ENCODE data around the gene PCDHA2. TPM values are rescaled to one million over a fixed set of nuclear protein-coding genes. Genes with fewer than 3 reads are reported as not detected.
A peak's percentile ranks its signal among the peaks of the same experiment; 100 is the strongest.

The PCDHA2 gene
- total RNA-seq (2021; fragmentation: NEBNext Ultra II Directional; extraction: Animal tissue kit (Norgen Biotek cat#: 25700)) = under 1 TPM in 1 of 6 experiments, not detected in 5; 0.13 TPM
- long read RNA-seq = 0 reads

- peaks cover 20% of the 10 kb centered on the region; the same call in 1 of the 2 replicates for H3K9me3 Mint-ChIP-seq
- 0 out of 2 replicates have a peak, but pooled peaks have one; percentile 12 for TF ChIP-seq CTCF (IDR thresholded peaks at IDR 0.05)
- no peak within 1 kb of the TSS for H3K27ac Mint-ChIP-seq
Observed at GRCh38 chr5:140794595-140795258, at the start of gene PCDHA2. Gene PCDHA2, plus strand, starts transcription at chr5:140794852.

DNA sequence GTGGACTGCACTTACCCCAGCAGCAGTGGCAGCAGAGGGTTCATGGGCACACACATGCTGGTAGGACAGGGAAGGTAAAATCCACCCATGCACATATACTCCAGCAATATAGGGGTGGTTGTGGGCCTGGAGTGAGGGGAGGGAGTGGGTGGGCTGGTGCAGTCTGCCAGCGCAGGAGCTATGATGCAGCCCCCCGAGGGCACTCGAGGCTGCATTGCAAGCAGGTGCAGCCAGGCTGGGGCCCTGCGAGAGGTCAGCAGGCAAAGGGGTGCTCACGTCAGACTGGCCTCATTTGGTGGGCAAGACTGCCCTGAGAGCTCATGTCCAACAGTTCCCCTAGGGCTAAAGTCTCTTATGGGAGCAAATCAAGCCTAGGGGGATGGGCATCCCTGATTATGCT, 41.1 kb upstream of the PCDHA2 start:
- no peak for TF ChIP-seq CTCF (IDR thresholded peaks at IDR 0.05)
- Mint-ChIP-seq H3K27ac (no peak overlapping the region), H3K9me3 (peaks cover 89% of the 10 kb centered on the region), H3K4me3 (no peak overlapping the region), H3K36me3 (ENCODE audit: low read depth) (peaks cover 6% of the 10 kb centered on the region), H3K27me3 (ENCODE audit: insufficient read depth) (peaks cover 1% of the 10 kb centered on the region), H3K4me1 (ENCODE audit: low read depth) (no peaks in the 10 kb centered on the region)
- DNase-seq = no peak

More at GRCh38 chr5:140794595-140795258, at the start of gene PCDHA2:
- H3K27me3 Mint-ChIP-seq (ENCODE audit: insufficient read depth) = no peaks in the 10 kb centered on the region
- H3K4me3 Mint-ChIP-seq = peak within 1 kb of the TSS; percentile 81; the same call in 1 of the 2 replicates
- no peak for DNase-seq
- no peaks in the 10 kb centered on the region for H3K36me3 Mint-ChIP-seq (ENCODE audit: low read depth)
- H3K4me1 Mint-ChIP-seq (ENCODE audit: low read depth) = no peaks in the 10 kb centered on the region

GRCh38 chr5:140764177-140764973, 30.3 kb upstream of the PCDHA2 start:
- H3K4me3 Mint-ChIP-seq = no peak overlapping the region
- no peak for DNase-seq
- no peak for TF ChIP-seq CTCF (IDR thresholded peaks at IDR 0.05)
- H3K4me1 Mint-ChIP-seq (ENCODE audit: low read depth) = no peaks in the 10 kb centered on the region
- peaks cover 40% of the 10 kb centered on the region for H3K36me3 Mint-ChIP-seq (ENCODE audit: low read depth)
- no peaks in the 10 kb centered on the region for H3K27me3 Mint-ChIP-seq (ENCODE audit: insufficient read depth)
- peaks cover 90% of the 10 kb centered on the region for H3K9me3 Mint-ChIP-seq
- H3K27ac Mint-ChIP-seq = no peak overlapping the region

- H3K4me3 Mint-ChIP-seq = no peak overlapping the region
- H3K36me3 Mint-ChIP-seq (ENCODE audit: low read depth) = peaks cover 39% of the 10 kb centered on the region
- DNase-seq = no peak
- no peak for TF ChIP-seq CTCF (IDR thresholded peaks at IDR 0.05)
- H3K27me3 Mint-ChIP-seq (ENCODE audit: insufficient read depth) = no peaks in the 10 kb centered on the region
- H3K4me1 Mint-ChIP-seq (ENCODE audit: low read depth) = no peaks in the 10 kb centered on the region
- peaks cover 92% of the 10 kb centered on the region for H3K9me3 Mint-ChIP-seq
- H3K27ac Mint-ChIP-seq = no peak overlapping the region
Observed at GRCh38 chr5:140767444-140767843, 27.2 kb upstream of the PCDHA2 start.

DNA sequence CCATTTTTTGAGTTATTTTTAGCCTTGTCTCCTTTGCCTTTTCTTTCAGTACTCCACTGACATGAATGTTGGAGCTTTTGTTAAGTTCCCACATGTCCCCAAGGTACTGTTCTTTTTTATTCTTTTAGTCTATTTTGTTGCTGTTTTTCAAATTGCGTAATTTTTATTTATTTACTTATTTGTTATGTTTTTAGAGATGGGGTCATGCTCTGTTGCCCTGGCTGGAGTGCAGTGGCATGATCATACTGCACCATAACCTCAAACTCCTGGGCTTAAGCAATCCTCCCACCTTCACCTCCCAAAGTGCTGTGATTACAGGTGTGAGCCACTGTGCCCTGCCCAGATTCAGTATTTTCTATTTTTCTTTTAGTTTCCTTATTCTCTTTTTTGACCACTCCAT, 14.1 kb upstream of the PCDHA2 start:
- H3K27me3 Mint-ChIP-seq (ENCODE audit: insufficient read depth) = no peaks in the 10 kb centered on the region
- peaks cover 69% of the 10 kb centered on the region for H3K9me3 Mint-ChIP-seq
- TF ChIP-seq CTCF (IDR thresholded peaks at IDR 0.05) = no peak
- no peaks in the 10 kb centered on the region for H3K4me1 Mint-ChIP-seq (ENCODE audit: low read depth)
- H3K27ac Mint-ChIP-seq = no peak overlapping the region
- H3K36me3 Mint-ChIP-seq (ENCODE audit: low read depth) = peaks cover 10% of the 10 kb centered on the region
- no peak for DNase-seq
- H3K4me3 Mint-ChIP-seq = no peak overlapping the region
